ENCODE results near the gene STAT1. TPM values are rescaled to one million over a fixed set of nuclear protein-coding genes. Genes with fewer than 3 reads are reported as not detected.

The STAT1 gene
- total RNA-seq, 3 donors from 2014 or later (not counting 1 experiment from before 2014, with no cell fraction given) = 49.1 to 91.6 (median 86.2) TPM

DNA sequence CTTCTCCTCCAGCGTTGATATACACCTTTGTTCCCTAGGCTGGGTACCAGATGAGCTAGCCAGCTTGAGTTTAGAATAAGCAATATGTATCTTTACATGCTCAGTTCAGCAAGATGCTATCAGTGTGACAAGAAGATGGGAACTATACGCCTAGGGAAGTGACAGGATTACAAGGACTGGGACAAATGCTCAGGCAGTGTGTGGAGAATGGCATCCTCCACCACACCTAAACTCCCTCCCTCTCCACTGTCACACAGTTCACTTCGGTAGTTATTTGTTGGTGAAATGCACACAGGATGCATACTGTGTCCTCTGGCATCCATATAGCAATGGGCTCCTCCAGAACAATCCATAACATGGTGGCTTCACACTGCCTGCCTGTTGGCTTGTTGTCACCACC lies 7.7 kb downstream of the STAT1 start:
- intact Hi-C loops (cut with micrococcal nuclease) = no loop called here
- H3K9me3 ChIP-seq (ENCODE audit: control insufficient read depth, insufficient read depth, low read length) = peaks cover 5% of the 10 kb centered on the region
- peaks cover 90% of the 10 kb centered on the region for H3K36me3 ChIP-seq (ENCODE audit: control insufficient read depth, insufficient read depth, low read length)
- DNase-seq (no peak), ATAC-seq (no peak)
- no peaks in the 10 kb centered on the region for H3K27me3 Mint-ChIP-seq (ENCODE audit: low read depth in 2 of 2)
- no peak overlapping the region for H3K27ac ChIP-seq (ENCODE audit: low read length)
- no peak overlapping the region for H3K4me3 ChIP-seq (ENCODE audit: low read length)
- H3K9me3 Mint-ChIP-seq = no peaks in the 10 kb centered on the region
- no peaks in the 10 kb centered on the region for H3K27me3 ChIP-seq (ENCODE audit: control insufficient read depth, insufficient read depth, low read length)
- TF ChIP-seq CTCF (IDR thresholded peaks at IDR 0.05) = no peak
- peaks cover 20 to 22% of the 10 kb centered on the region in 2 donors for H3K4me1 Mint-ChIP-seq
- 79% methylated on average over 2 of the region's 3 CpGs for whole genome bisulfite sequencing (ENCODE audit: insufficient coverage)
- no peak overlapping the region for H3K4me3 Mint-ChIP-seq
- H3K36me3 Mint-ChIP-seq = peaks cover 56% of the 10 kb centered on the region
- no peak overlapping the region for H3K27ac Mint-ChIP-seq
- peaks cover 6% of the 10 kb centered on the region for H3K4me1 ChIP-seq (ENCODE audit: control insufficient read depth, insufficient read depth, low read length)

GRCh38 chr2:191003405-191004309 lies 10.3 kb downstream of the STAT1 start:
- peaks cover 11 to 28% of the 10 kb centered on the region in 2 donors for H3K4me1 Mint-ChIP-seq
- no peak overlapping the region for H3K27ac ChIP-seq (ENCODE audit: low read length)
- no peak overlapping the region for H3K4me3 ChIP-seq (ENCODE audit: low read length)
- TF ChIP-seq CTCF (IDR thresholded peaks at IDR 0.05) = no peak
- no peak overlapping the region for H3K4me3 Mint-ChIP-seq
- H3K36me3 ChIP-seq (ENCODE audit: control insufficient read depth, insufficient read depth, low read length) = peaks cover 95% of the 10 kb centered on the region
- 95% methylated on average over 6 of the region's 6 CpGs for WGBS (ENCODE audit: insufficient coverage)
- H3K9me3 ChIP-seq (ENCODE audit: control insufficient read depth, insufficient read depth, low read length) = peaks cover 5% of the 10 kb centered on the region
- H3K27me3 ChIP-seq (ENCODE audit: control insufficient read depth, insufficient read depth, low read length) = no peaks in the 10 kb centered on the region
- no peaks in the 10 kb centered on the region for H3K27me3 Mint-ChIP-seq (ENCODE audit: low read depth in 2 of 2)
- no peaks in the 10 kb centered on the region for H3K9me3 Mint-ChIP-seq
- no peaks in the 10 kb centered on the region for H3K4me1 ChIP-seq (ENCODE audit: control insufficient read depth, insufficient read depth, low read length)
- peaks cover 71% of the 10 kb centered on the region for H3K36me3 Mint-ChIP-seq
- H3K27ac Mint-ChIP-seq = peak overlapping the region; percentile 17 to 37
- intact Hi-C loops (cut with micrococcal nuclease) = no loop called here
- no peak for ATAC-seq
- no peak for DNase-seq

DNA sequence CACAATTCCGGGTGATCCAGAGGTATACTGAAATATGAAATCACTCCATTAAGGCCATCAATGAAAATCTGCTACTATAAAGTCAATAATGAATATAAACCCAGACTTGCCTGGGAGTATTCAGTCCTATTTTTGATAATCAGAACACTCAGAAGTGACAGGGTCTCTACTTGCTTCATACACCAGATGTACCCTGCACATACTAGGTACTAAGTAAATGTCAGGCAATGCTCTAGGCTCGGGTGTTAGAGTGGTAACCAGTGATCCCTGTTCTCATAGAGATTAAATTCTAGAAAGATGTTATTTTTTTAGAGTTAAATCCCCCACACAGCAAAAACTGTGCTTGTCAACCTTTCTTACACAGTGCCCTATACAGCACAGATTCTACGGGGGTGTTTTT lies 12.3 kb downstream of the STAT1 start:
- Histone ChIP-seq H3K36me3 (ENCODE audit: control insufficient read depth, insufficient read depth, low read length) (peaks cover 96% of the 10 kb centered on the region), H3K27ac (ENCODE audit: low read length) (no peak overlapping the region), H3K9me3 (ENCODE audit: control insufficient read depth, insufficient read depth, low read length) (peaks cover 5% of the 10 kb centered on the region), H3K27me3 (ENCODE audit: control insufficient read depth, insufficient read depth, low read length) (no peaks in the 10 kb centered on the region), H3K4me3 (ENCODE audit: low read length) (no peak overlapping the region), H3K4me1 (ENCODE audit: control insufficient read depth, insufficient read depth, low read length) (no peaks in the 10 kb centered on the region)
- DNase-seq (no peak), ATAC-seq (no peak)
- WGBS (ENCODE audit: insufficient coverage) = 89% methylated on average over 1 of the region's 3 CpGs
- Mint-ChIP-seq H3K4me3 (no peak overlapping the region), H3K27me3 (ENCODE audit: low read depth in 2 of 2) (no peaks in the 10 kb centered on the region), H3K4me1 (peaks cover 13 to 29% of the 10 kb centered on the region in 2 donors), H3K27ac (peak overlapping the region; percentile 17 to 65), H3K36me3 (peaks cover 77% of the 10 kb centered on the region), H3K9me3 (no peaks in the 10 kb centered on the region)
- TF ChIP-seq CTCF (IDR thresholded peaks at IDR 0.05) = no peak
- intact Hi-C loops (cut with micrococcal nuclease) = no loop called here

Data from natural killer cell (primary cell).